Fibroblast of the conjunctiva (primary cell): ENCODE results near the gene NR2C2AP.

Experiments
- DNase-seq: peaks from one replicate; pipeline ENCODE4 v3.0.0-alpha.2; 2010; ENCODE audit warnings: low read depth

The NR2C2AP gene

GRCh38 chr19:19214892-19215291 is 11.7 kb upstream of the NR2C2AP start:
- DNase-seq = no peak

DNA sequence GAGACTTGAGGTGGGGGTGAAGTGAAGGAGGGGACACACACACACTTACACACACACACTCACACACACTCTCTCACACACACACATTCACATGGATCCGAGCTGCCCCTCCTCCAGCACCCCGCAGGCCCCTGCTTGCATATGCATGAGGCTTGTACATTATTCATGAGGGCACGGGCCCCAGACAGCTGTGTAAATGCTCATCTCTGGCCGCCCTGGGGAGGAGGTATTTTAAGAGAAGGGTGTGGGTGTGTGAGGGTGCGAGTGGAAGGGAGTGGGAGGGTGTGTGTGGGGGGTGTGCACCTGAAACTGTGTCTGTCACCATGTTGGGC is 10.9 kb upstream of the NR2C2AP start:
- no peak for DNase-seq

DNA sequence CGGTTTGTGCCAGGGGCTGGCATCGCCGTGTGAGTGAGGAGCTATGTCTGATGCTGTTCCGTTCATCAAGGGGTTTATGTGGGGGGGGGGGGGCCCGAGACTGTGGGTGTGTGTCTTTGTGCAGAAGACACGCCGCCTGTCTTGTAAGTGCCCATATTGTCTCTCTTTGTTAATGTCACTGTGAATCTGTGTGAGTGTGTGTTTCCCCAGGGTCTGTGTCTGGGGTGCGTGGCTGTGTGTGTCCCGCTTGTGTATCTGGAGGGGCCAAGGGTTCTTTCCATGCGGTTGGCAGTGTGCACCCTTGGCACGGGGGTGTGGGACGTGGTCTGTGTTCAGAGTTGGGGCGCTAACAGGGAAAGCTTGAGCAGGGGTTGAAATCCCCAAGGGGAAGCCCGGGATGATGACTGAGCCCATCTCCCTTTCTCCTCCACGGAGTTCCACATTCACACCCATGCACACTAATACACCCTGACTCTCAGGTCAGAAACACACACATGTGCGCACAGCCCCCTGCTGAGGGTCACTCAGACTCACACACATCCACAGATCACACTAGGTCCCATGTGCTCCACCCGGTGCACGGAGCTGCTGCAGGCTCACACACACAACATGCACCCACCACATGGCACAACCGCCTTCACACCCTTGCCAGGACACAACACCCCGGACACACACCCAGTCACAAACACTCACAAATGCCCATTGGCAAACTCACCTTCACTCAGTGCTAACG is 10.4 kb upstream of the NR2C2AP start:
- DNase-seq = no peak

GRCh38 chr19:19212916-19213315 is 9.7 kb upstream of the NR2C2AP start:
- no peak for DNase-seq

- DNase-seq = no peak
Observed at GRCh38 chr19:19211499-19212420, 8.5 kb upstream of the NR2C2AP start, which contains the start of gene NCAN. Gene NCAN, plus strand, starts transcription at chr19:19211958. Its CDS starts 4,996 bp downstream, at chr19:19216954.

- DNase-seq = no peak
Observed at GRCh38 chr19:19209372-19209771, 6.2 kb upstream of the NR2C2AP start.

GRCh38 chr19:19207637-19208572 is 4.7 kb upstream of the NR2C2AP start:
- DNase-seq = no peak

DNA sequence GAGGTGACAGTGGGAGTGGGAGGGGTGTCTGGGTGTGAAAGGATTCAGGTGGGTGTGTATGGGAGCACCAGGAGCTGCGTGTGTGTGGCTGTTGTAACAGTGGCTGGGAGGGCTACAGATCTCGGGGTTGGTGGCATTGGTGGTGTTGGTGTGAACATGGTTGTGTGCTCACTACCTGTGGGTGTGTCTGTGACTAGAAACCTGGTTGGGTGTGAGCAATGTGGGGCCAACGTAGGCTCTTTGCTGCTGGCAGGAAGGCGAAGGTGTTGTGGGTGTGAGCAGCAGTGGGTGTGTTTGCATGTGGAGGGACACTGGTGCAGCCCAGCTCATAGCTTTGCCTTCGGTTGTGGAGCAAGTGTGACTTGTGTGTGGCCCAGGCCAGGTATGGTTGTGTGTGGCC is 3.7 kb upstream of the NR2C2AP start:
- DNase-seq = no peak

DNA sequence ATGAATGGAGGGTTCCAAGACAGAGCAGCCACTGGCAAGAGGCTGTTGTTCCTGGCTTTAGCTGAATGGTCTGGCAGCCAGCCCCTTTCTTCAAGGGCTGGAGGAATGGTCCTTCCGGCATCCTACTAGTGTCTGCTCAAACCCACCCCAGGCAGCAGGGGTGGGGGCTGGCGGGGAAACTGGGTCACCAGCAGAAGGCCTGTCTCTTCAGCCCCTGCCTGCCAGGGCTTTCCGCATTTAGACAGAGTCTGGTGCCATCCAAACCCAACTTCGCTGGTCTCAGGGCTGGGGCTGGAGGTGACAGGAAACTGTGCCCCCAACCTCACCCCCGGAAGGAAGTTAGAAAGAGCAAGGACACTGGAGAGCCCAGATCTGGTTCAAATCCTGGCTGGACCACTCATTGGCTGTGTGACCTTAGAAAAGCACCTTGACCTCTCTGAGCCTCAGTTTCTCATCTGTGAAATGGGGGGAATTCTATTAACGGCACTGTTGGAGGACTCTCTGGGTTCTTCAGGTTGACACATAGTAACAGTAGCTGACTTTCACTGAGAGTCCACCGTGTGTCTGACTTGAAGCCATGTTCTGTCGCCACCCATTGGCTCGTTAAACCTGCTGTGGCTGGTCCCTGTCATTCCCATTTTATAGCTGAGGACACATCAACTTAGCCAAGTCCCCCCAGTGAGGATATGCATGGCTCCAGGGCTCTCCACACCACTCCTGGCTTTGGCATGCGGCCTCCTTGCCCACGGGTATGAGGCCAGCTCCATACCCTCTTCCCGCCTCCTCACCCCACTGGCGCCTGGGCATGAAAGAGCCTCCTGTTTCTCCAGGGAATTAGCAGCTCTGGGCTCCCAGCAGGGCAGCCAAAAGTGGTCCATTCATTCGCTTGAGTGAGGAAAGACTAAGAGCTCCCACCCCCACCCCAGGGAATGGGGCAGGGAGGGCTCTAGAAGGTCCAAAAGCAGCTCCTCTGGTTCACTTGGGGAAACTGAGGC is 2.5 kb upstream of the NR2C2AP start:
- no peak for DNase-seq

DNA sequence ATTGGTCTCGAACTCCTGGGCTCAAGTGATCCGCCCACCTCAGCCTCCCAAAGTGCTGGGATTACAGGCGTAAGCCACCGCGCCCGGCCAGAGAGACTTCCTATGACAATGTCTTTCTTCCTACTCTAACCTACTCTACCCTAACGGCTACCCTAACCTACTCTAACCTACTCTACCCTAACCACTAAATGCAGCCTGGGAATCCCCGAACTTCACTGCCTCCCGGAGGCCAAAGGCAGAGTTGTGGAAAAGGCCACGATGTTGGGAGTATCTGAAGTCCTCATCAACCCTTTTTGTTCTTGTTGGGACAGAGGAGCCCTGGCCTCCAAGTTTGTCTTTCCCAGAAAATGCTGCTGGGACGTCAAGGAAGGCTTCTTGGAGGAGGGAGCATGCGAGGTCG is 967 bp upstream of the NR2C2AP start:
- no peak for DNase-seq

GRCh38 chr19:19202707-19203011 is 555 bp downstream of the NR2C2AP start:
- DNase-seq = no peak

- DNase-seq = no peak
Observed at GRCh38 chr19:19201697-19202630, 1.2 kb downstream of the NR2C2AP start.

DNA sequence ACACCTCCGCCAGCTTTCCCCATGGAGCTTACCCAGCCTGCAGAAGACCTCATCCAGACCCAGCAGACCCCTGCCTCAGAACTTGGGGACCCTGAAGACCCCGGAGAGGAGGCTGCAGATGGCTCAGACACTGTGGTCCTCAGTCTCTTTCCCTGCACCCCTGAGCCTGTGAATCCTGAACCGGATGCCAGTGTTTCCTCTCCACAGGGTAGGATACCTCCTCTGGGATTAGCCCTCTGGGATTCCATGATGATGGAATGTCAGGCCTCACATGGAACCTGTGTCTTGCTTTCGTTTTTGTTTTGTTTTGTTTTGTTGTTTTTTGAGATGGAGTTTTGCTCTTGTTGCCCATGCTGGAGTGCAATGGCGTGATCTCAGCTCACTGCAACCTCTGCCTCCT is 9.3 kb downstream of the NR2C2AP start:
- DNase-seq = no peak

GRCh38 chr19:19192910-19193423 is 10.2 kb downstream of the NR2C2AP start:
- DNase-seq = no peak

DNA sequence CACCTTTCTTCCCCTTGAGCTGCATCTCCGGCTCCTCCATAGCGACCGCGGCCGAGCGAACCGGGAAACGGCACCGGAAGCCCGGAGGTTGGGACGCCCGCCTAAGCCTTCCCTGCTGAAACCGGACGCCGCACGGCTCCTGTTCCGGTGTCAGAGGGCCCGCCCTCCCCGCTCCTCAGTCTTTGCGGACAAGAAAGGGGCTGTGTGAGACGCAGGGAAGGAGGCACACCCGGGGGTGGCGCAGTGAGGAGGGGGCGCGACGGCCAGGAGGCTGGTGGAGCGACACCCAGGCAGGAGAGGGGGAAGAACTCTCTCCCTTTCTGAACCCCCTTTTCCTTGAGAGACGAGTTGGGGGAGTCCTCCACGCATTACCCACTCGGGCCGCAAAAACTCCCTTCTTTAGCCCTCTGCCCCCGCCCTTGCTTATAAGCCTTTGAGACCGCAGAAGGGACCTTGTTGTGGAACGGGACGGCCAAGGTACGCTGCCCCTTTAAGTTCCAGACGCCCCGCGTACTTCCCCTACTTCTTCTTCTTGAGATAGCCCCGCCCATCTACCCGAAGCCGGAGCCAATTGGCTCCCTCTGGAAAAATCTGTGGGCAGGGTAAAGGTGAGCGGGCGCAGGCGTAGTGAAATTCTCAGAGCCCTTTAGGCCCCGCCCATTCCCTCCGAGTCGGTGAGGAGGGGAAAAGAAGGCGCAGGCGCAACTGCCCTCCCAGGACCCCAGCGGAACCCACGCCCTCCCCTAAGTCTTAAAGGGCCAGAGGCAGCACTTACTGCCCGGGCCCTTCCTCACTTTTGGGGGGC is 10.9 kb downstream of the NR2C2AP start, which contains the start of the genes BORCS8 and RFXANK:
Gene BORCS8, minus strand, starts transcription at position 75 of the 805 bp plus-strand sequence. Its CDS starts 35 bp downstream, at position 40.
Gene RFXANK, plus strand, starts transcription at position 181 of the 805 bp plus-strand sequence. CDS start 1,689 bp downstream, outside the sequence.
- DNase-seq = peak; percentile 98

DNA sequence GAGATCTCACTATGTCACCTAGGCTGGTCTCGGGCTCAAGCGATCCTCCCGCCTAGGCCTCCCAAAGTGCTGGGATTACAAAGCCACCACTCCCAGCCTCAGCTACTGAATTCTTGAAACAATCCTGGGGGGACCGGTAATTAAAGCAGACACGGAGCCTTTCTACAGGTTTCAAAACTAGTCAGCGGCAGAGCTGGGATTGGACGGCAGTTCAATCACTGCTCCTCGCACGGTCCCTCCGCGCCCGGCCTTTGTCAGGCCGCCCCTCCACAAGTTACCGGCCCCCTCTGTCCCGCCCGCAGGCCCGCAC is 11.5 kb downstream of the NR2C2AP start:
- DNase-seq = no peak

GRCh38 chr19:19186742-19187141 is 16.5 kb downstream of the NR2C2AP start:
- DNase-seq = no peak

GRCh38 chr19:19185853-19186740 is 17.1 kb downstream of the NR2C2AP start:
- DNase-seq = no peak
